Upper lobe of left lung (tissue), 6 donors: ENCODE data around the gene HEATR5A. TPM values are rescaled to one million over a fixed set of nuclear protein-coding genes. Genes with fewer than 3 reads are reported as not detected.
A peak's percentile ranks its signal among the peaks of the same experiment; 100 is the strongest.
"Not testable (repeated sequence)": the region's sequence is repeated elsewhere in the genome, so short reads cannot be mapped to it uniquely, and the experiment has no call there.

Source experiments
- ATAC-seq, 2 donors: fragments of 200-7000 bp; cut with Tn5 transposase; one replicate each; pipeline ENCODE4 v1.9.1; 2022; ENCODE audit warnings: mild to moderate bottlenecking in 2 of 2, moderate library complexity in 2 of 2; ENCODE audit not compliant: low FRiP score in 2 of 2
- DNase-seq, 2 donors: peaks; one replicate each; pipeline ENCODE4 v3.0.0-alpha.2; 2019 to 2020
- H3K27ac ChIP-seq, 4 donors: fragments of 200-600 bp; sonication (generic); one replicate each; pipeline ENCODE4 v1.5.1; 2016 to 2019
- H3K27me3 ChIP-seq, 4 donors: fragments of 200-600 bp; sonication (generic); one replicate each; pipeline ENCODE4 v1.5.1; 2017 to 2019
- H3K36me3 ChIP-seq, 4 donors: fragments of 200-600 bp; sonication (generic); one replicate each; pipeline ENCODE4 v1.5.1; 2016 to 2019
- H3K4me1 ChIP-seq, 4 donors: fragments of 200-600 bp; sonication (generic); one replicate each; pipeline ENCODE4 v1.5.1; 2018 to 2019
- H3K4me3 ChIP-seq, 4 donors: fragments of 200-600 bp; sonication (generic); one replicate each; pipeline ENCODE4 v1.5.1; 2017 to 2019; ENCODE audit warnings: mild to moderate bottlenecking in 2 of 4, moderate library complexity in 1 of 4
- H3K9me3 ChIP-seq, 4 donors: fragments of 200-600 bp; sonication (generic); one replicate each; pipeline ENCODE4 v1.5.1; 2018 to 2019
- EP300 ChIP-seq, 4 donors: sonication (generic); formaldehyde crosslinking; IDR thresholded peaks; one replicate each; pipeline ENCODE4 v1.5.1; 2017; ENCODE audit warnings: antibody characterized with exemption in 4 of 4, control low read depth in 2 of 4
- POLR2A ChIP-seq, 4 donors: fragments of 450-650 bp; IDR thresholded peaks; one replicate each; pipeline ENCODE4 v1.5.1; 2016 to 2017; ENCODE audit warnings: antibody characterized with exemption in 4 of 4, mild to moderate bottlenecking in 2 of 4
- POLR2AphosphoS5 ChIP-seq, 2 donors: sonication (generic); formaldehyde crosslinking; IDR thresholded peaks; one replicate each; pipeline ENCODE4 v1.5.1; 2017; ENCODE audit warnings: antibody characterized with exemption in 2 of 2
- WGBS, 2 donors: methylation state at CpG; one replicate each; pipeline ENCODE4 v1.1.5; 2017 to 2018; 5-methylcytosine and 5-hydroxymethylcytosine counted together
- total RNA-seq, 6 donors: library from RNA; depleted of rRNA in 4 of 6; stranded (reverse); fragments of >200 nt in 4 of 6; gene quantifications; one replicate each; pipeline versions ENCODE4 v1.1.0 to v1.2.1, GENCODE V29; 2016 to 2021
- TF ChIP-seq, protein P1 (sequence below), 6 experiments: fragments of 450-650 bp in 4 of 6; fragments of 200-600 bp in 2 of 6; sonication (generic) in 2 of 6; IDR thresholded peaks; one replicate each; pipeline ENCODE4 v1.5.1; 2016 to 2019; ENCODE audit warnings: antibody characterized with exemption in 6 of 6
- donor health status: DM: no; HTN: no; CAD: no; lungs with moderate emphysema.
- donor health status: DM: no; HTN: yes; CAD: no; lungs with severe emphysema.

HEATR5A gene
- total RNA-seq, 6 donors from 2014 or later, result 19.6 to 66.0 (median 39.3) TPM

- H3K27ac ChIP-seq, result no peak overlapping the region
- no peaks in the 10 kb centered on the region for H3K27me3 ChIP-seq
- peaks cover 2 to 20% (median 8%) of the 10 kb centered on the region in 4 donors for H3K4me1 ChIP-seq
- TF ChIP-seq, protein P1, sequence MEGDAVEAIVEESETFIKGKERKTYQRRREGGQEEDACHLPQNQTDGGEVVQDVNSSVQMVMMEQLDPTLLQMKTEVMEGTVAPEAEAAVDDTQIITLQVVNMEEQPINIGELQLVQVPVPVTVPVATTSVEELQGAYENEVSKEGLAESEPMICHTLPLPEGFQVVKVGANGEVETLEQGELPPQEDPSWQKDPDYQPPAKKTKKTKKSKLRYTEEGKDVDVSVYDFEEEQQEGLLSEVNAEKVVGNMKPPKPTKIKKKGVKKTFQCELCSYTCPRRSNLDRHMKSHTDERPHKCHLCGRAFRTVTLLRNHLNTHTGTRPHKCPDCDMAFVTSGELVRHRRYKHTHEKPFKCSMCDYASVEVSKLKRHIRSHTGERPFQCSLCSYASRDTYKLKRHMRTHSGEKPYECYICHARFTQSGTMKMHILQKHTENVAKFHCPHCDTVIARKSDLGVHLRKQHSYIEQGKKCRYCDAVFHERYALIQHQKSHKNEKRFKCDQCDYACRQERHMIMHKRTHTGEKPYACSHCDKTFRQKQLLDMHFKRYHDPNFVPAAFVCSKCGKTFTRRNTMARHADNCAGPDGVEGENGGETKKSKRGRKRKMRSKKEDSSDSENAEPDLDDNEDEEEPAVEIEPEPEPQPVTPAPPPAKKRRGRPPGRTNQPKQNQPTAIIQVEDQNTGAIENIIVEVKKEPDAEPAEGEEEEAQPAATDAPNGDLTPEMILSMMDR (IDR thresholded peaks at IDR 0.05), result no peak
- no peak for TF ChIP-seq POLR2A (IDR thresholded peaks at IDR 0.05)
- TF ChIP-seq POLR2AphosphoS5 (IDR thresholded peaks at IDR 0.05), result no peak
- TF ChIP-seq EP300 (IDR thresholded peaks at IDR 0.05), result no peak
- peaks cover 0 to 4% (median 0%) of the 10 kb centered on the region in 4 donors for H3K36me3 ChIP-seq
- no peak overlapping the region for H3K4me3 ChIP-seq
- DNase-seq, result no peak
- ATAC-seq, result no peak
- 69% methylated on average over 1 of the region's 1 CpG for WGBS, 2 donors
- no peaks in the 10 kb centered on the region for H3K9me3 ChIP-seq
Measured at GRCh38 chr14:31445703-31446102, 25.4 kb upstream of the HEATR5A start.

- Histone ChIP-seq H3K36me3 (peaks cover 0 to 3% (median 0%) of the 10 kb centered on the region in 4 donors), H3K27me3 (no peaks in the 10 kb centered on the region), H3K9me3 (no peaks in the 10 kb centered on the region), H3K4me3 (no peak overlapping the region), H3K27ac (no peak overlapping the region), H3K4me1 (peaks cover 2 to 14% (median 7%) of the 10 kb centered on the region in 4 donors)
- no peak for ATAC-seq
- no peak for TF ChIP-seq POLR2AphosphoS5 (IDR thresholded peaks at IDR 0.05)
- DNase-seq, result no peak
- 89 to 93% methylated on average over 6 of the region's 6 CpGs for WGBS, 2 donors
Measured at GRCh38 chr14:31442284-31442683, 21.9 kb upstream of the HEATR5A start.

DNA sequence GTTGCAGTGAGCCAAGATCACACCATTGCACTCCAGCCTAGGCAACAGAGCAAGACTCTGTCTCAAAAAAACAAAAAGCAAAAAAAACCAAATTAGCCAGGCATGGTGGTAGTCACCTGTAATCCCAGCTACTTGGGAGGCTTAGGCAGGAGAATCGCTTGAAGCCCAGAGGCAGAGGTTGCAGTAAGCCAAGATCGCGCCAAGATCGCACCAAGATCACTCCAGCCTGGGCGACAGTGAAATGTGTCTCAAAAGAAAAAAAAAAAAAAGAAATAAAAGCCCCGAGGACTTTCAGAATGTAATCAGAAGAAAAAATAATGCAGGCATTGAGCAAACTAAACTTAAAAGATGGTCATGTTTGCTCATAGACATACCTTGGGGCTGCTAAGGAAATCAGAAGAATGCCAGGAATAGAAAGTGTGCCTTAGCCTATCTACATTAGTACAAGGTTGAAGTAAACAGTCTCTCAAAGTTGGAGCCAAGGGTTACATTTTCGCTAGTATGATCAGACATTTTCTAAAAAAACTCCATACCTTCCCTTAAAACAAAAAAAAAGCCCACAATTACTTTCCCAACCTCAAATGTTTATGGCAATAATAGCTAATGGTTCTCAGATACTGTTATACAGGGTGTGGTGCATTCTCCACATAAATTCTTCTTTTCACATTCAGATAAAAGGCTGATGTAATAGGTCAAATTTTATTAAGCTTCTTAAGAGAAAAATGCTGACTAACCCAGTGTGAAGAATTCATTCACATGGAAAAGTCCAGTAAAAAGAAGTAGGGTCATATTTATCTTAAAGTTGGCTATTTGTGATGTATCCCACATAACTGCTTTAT, 21.1 kb upstream of the HEATR5A start:
- no peak overlapping the region for H3K4me3 ChIP-seq
- peaks cover 2 to 14% (median 7%) of the 10 kb centered on the region in 4 donors for H3K4me1 ChIP-seq
- H3K9me3 ChIP-seq, result no peaks in the 10 kb centered on the region
- no peaks in the 10 kb centered on the region for H3K27me3 ChIP-seq
- no peaks in the 10 kb centered on the region for H3K36me3 ChIP-seq
- WGBS, 2 donors, result 51 to 78% methylated on average over 6 to 7 of the region's 7 CpGs
- TF ChIP-seq POLR2AphosphoS5 (IDR thresholded peaks at IDR 0.05), result no peak
- ATAC-seq, result peak in 1 of 2 donors; percentile 84
- H3K27ac ChIP-seq, result peak overlapping the region; percentile 13 to 57 (median 48)
- DNase-seq, result no peak

- Histone ChIP-seq H3K36me3 (no peaks in the 10 kb centered on the region), H3K9me3 (no peaks in the 10 kb centered on the region), H3K27ac (peak overlapping the region in 1 of 4 donors; percentile 10), H3K4me3 (no peak overlapping the region), H3K4me1 (peaks cover 2 to 10% (median 7%) of the 10 kb centered on the region in 4 donors), H3K27me3 (no peaks in the 10 kb centered on the region)
- ATAC-seq (no peak), DNase-seq (no peak)
- no peak for TF ChIP-seq EP300 (IDR thresholded peaks at IDR 0.05)
- TF ChIP-seq, protein P1 (IDR thresholded peaks at IDR 0.05), result no peak
- TF ChIP-seq POLR2AphosphoS5 (IDR thresholded peaks at IDR 0.05), result no peak
- no peak for TF ChIP-seq POLR2A (IDR thresholded peaks at IDR 0.05)
Measured at GRCh38 chr14:31440280-31440679, 19.9 kb upstream of the HEATR5A start.

DNA sequence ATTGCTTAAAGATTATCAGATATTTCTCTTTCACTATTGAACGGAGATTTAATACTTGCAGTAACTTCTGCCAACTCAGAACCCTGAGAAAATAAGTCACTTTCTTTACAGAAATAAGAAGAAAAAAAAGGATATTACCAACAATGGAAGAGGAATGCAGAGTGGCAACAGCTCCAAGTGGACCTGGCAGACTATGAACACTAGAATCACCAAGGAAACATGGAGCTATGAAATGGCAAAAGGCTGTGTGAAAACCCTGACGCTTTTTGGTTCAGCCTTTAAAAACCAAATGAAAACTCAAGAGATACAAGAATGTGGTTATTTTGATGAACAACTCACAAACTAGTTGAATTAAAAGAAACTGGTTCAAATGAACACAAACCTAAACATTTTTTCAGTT, 19.2 kb upstream of the HEATR5A start:
- Histone ChIP-seq H3K4me3 (no peak overlapping the region), H3K9me3 (no peaks in the 10 kb centered on the region), H3K27ac (peak overlapping the region in 1 of 4 donors; percentile 10), H3K27me3 (no peaks in the 10 kb centered on the region), H3K4me1 (peaks cover 2 to 10% (median 7%) of the 10 kb centered on the region in 4 donors), H3K36me3 (no peaks in the 10 kb centered on the region)
- WGBS, 2 donors, result 67 to 72% methylated on average over 2 of the region's 2 CpGs
- TF ChIP-seq, protein P1 (IDR thresholded peaks at IDR 0.05), result no peak
- TF ChIP-seq POLR2AphosphoS5 (IDR thresholded peaks at IDR 0.05) (no peak), POLR2A (IDR thresholded peaks at IDR 0.05) (no peak), EP300 (IDR thresholded peaks at IDR 0.05) (no peak)
- no peak for DNase-seq
- ATAC-seq, result no peak

DNA sequence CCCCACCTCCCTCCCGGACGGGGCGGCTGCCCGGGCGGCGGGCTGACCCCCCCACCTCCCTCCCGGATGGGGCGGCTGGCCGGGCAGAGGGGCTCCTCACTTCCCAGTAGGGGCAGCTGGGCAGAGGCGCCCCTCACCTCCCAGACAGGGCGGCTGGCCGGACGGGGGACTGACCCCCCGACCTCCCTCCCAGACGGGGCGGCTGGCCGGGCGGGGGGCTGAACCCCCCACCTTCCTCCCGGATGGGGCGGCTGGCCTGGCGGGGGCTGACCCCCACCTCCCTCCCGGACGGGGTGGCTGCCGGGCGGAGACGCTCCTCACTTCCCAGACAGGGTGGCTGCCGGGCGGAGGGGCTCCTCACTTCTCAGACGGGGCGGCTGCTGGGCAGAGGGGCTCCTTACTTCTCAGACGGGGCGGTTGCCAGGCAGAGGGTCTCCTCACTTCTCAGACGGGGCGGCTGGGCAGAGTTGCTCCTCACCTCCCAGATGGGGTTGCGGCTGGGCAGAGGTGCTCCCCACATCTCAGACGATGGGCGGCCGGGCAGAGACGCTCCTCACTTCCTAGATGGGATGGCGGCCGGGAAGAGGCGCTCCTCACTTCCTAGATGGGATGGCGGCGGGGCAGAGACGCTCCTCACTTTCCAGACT, 16.8 kb upstream of the HEATR5A start:
- not testable (repeated sequence) for H3K27me3 ChIP-seq, H3K4me3 ChIP-seq, H3K27ac ChIP-seq, H3K4me1 ChIP-seq, H3K36me3 ChIP-seq, H3K9me3 ChIP-seq, ATAC-seq
- peak in 1 of 2 donors; percentile 62 for DNase-seq
- WGBS, 2 donors, result 95% methylated on average over 14 of the region's 45 CpGs; no CpG with 5 or more reads in 1 of the 2 donors
